NCI-H82 treated with DMSO at 0.1 percent for 48 hours (cell line): ENCODE results near the gene LRP4.
A peak's percentile ranks its signal among the peaks of the same experiment; 100 is the strongest.
"Not testable (repeated sequence)": the region's sequence is repeated elsewhere in the genome, so short reads cannot be mapped to it uniquely, and the experiment has no call there.

Experiments
- DNase-seq: peaks from one replicate; lab custom pipeline; 2025; ENCODE audit not compliant: unreplicated experiment; lab: John Stamatoyannopoulos, UW

Gene LRP4

DNA sequence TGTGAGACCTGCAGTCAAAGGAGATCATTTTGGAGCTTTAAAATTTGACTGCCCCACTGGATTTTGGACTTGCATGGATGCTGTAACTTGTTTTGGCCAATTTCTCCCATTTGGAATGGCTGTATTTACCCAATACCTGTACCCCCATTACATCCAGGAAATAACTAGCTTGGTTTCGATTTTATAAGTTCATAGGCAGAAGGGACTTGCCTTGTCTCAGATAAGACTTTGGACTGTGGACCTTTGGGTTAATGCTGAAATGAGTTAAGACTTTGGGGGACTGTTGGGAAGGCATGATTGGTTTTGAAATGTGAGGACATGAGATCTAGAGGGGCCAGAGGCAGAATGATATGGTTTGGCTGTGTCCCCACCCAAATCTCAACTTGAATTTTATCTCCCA, 10.4 kb upstream of the LRP4 start:
- not testable (repeated sequence) for DNase-seq

DNA sequence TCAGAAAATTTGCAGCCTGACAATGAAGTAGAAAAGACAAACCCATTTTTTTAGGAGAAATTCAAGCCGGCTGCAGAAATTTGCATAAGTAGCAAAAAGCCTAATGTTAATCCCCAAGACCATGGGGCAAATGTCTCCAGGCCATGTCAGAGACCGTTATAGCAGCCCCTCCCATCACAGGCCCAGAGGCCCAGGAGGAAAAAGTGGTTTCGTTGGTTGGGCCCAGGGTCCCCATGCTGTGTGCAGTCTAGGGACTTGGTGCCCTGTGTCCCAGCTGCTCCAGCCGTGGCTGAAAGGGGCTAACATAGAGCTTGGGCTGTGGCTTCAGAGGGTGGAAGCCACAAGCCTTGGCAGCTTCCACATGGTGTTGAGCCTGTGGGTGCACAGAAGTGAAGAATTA, 9.6 kb upstream of the LRP4 start:
- not testable (repeated sequence) for DNase-seq

DNA sequence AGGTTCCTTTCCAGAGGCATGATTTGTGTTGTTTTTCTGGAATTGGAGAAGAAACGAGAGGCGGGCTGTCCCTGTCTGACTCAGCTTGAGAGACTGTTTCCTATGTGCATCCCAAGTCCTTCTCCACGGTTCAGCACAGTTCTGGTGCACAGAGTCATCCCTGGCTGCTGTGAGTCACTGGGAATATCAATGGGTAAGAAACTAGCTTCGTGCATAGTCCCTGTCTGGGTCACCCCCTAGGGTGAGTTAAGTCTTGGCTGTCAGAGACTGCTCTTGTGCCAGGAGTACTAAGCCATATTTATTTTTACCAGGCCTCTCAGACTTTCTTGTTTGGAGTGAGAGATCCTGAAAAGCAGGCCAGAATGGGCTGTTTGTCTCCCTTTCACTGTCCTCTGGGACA, 2.4 kb upstream of the LRP4 start:
- no peak for DNase-seq

DNA sequence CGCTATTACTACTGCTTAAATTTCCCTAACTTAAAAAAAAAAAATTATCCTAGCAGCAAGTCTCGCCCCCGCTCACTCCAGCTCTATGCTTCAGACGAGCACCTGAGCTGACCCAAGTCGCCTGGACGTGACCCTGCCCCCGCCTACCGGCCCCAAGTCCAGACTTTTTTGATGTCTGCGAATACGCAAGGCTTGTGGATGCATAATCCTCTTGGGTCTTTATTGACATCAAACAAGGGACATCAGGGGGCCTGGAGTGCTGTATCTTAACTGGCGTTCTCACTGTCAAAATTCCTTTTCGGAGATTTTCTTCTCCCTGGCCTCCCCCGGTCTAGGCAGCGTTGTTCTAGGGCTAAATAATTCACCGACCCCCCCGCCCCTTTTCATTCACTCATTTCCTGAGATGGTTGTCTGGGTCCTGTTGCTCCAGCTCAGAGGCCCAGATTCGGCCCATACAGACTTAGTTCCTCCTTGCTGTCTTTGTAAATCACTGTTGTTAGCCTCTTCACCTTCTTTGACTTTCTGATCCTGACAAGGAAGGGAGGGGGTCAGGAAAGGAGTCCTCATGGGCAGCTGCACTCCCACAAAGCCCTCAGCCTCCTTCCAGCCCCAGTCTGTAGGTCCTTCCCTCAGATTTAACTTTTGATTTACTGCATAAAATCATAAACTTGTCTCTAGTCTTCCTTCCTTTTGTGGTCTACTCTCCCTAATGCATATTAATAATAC, 601 bp upstream of the LRP4 start:
- no peak for DNase-seq

DNA sequence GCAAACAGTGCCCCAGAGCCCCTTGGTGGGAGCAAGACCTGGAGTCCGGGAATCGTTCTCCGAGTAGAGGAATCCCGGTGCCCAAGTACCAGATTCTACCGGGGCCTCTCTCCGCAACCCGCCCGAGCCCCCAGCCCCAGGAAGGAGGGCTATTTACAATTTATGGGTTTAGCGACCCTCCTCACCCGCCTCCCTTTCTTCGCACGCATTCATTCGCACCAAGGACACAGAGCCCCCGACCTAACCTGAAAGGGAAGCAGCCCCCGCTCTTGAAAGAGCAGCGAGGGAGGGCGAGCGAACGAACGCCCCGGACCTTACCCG, 628 bp downstream of the LRP4 start:
- DNase-seq = no peak

DNA sequence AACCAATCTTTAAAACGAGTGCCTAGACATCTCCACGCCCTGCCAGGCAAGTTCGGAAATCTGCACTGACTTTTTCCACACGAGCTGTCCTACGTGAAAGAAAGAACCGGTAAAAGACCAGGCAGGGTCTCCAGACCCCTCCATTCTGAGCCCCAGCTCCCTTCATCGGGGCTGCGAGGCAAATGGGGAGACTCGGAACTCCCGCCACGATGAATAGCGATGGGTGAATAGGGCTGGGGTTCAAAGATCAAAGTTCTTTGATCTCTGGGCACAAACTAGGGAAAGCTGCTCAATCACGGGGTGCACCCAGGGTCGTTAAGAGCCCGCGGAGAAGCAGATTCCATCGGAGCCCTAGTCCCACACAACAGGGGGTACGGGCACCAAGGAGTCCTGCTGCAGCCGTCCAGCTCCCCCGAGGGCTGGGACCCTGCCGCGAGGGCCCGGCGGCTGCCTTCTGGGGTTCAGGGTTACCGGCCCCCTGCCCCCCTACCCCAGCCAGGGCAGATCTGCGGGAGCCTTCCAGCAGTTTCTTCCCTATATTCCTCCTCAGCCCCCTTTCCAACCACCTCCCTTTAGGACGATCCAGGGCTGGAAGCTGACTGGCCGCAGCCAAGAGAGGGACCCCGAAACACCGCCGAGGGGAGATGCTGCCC, 1.1 kb downstream of the LRP4 start:
- no peak for DNase-seq

DNA sequence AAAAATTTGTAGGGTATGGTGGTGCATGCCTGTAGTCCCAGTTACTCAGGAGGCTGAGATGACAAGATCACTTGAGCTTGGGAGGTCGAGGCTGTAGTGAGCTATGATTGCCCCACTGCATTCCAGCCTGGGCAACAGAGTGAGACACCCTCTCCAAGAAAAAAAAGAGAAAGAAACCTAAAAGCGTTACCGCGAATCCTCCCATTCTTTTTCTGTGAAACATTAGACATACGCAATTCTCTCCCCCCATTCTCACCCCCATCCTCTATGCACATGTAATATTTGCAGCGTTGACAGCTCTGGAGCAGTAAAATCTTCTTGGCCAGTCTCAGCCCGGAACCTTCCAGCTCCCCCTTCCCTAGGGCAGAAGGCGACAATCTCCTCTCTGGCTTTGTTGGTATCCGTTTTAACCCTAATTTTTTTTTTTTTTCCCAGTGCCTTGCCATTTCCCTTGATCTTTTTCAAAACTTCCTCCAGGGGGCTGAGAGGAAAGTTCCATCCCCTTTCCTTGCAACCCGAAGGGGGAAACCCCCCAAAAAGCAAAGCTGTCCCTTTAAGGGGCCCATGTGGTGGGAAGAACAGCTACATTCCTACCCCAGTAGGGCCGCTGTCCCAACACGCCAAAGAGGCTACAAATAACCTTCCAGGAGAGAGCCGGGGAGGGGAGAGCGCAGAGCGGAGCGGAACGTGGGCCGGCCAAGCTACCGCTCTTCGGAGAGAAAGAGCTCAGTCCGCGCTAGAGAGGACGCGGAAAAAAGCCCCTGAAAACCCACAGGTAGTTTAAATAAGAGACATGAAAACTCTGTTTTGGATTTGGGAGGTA, 1.9 kb downstream of the LRP4 start:
- no peak for DNase-seq

DNA sequence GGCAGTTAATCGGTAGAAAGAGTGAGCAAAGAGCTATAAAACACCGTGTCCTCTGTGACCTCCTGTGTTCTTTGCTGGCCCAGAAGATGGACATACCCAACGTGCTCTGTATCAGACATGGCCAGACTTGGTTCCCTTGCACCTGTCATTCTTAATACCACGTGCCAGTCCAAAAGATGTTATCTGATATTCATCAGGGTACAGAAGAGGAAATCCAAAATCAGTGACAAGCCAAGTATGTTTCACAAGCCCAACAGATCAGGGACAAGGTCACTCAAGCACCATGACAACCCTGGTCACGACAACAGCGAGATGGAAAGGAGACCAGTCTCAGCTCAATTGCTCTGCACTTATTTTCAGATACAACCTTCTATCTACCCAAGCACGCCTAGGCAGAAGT, 3.4 kb downstream of the LRP4 start:
- DNase-seq = no peak

DNA sequence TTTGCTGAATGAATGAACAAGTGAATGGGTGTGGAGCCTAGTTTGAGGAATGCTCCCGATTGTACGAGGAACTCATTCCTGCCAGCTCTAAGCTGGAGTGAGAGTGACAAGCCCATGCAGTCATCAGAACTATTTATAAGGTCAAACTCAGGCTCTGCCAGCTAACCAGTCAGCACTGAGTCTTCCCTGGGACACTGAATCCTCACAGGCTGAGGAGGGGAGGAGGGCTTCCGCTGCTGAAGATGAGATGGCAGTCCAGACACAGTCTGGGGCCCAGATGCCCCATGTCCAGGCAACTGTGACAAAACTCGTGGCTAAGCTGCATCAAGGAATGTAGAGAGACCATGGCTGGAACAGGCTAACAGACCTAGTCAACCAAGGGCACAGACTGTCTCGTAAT, 4.0 kb downstream of the LRP4 start:
- DNase-seq = no peak

DNA sequence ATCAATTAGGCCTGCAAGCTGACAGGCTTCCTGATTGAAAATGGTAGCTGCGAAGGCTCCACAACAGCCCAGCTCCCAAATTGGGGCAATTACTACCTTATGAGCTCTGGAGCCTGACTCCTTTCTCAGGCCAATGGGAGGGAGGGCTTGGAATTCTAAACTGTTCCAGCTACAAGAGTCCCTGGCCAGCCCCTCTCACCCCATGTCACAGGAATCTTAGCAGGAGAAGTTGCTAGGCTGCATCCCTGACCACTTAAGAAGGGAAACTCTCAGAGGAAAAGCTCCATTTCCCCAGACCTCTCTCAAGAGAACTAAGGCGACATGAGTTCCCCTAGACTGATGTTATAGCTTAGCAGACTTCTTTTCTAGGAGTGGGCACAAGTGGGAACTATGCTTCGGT, 4.9 kb downstream of the LRP4 start:
- DNase-seq = no peak

DNA sequence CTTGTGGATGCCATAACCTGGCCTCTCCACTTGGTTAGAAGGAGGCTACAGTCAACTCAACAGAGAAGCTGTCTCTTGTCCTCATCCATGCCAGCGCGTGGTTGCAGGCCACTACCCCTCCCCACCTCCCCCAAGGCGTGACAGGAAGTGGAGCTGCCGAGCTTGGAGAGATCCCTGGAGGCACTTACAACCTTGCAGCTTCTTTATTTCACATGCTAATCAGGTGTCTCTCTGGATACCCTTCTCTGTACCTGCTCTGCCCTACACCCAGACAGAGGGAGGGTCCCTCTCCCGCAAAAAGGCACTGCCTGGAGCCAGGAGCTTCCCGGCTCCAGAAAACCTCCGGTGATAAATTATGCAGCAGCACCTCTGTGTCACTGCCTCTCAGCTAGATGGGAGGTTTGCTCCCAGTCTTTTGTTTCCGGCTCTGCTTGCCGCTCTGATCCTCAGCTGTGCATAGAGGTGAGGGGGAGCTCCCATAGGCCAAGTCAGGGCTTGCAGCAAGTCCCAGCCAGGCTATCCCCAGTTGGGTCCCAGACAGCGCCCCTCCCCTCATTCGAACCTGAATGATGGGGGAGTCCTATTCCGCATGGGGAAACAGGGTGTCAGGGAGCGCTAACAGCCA, 5.7 kb downstream of the LRP4 start:
- peak; percentile 5 for DNase-seq

DNA sequence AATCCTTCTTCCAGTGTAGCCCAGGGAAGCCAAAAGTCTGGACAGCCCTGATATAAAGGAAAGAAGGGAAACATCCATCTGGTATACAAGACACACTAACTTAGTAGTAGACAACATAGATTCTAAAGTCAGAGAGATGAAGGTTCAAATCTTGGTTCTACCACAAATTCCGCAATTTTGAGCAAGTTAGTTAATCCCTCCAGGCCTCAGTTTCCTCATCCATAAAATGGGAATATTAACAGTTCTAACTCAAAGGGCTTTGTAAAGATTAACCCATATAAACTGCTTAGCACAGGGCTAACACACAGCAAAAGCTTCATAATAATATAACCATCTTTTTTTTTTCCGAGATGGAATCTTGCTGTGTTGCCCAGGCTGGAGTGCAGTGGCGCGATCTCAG, 10.7 kb downstream of the LRP4 start:
- DNase-seq = no peak

DNA sequence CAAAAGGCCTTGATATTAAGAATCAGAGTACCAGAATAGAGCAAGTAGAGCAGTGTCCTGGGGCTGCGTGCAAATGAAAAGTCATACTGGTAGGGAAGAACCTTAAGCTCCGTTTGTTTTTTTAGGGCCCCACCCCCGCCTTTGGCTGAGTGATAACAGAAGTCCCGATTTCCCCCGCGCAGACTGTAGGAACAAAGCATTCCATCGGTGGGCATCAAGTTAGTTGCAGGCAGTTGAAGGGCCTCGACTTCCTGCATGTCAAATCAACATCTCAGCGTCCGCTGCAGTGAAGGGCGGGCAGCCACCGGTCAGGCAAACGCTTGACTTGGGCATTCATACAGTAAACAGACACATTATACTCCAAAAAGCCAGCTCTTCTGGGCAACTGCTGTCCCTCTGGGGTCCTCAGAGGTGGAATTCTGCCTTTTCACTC, 11.7 kb downstream of the LRP4 start:
- DNase-seq = no peak

DNA sequence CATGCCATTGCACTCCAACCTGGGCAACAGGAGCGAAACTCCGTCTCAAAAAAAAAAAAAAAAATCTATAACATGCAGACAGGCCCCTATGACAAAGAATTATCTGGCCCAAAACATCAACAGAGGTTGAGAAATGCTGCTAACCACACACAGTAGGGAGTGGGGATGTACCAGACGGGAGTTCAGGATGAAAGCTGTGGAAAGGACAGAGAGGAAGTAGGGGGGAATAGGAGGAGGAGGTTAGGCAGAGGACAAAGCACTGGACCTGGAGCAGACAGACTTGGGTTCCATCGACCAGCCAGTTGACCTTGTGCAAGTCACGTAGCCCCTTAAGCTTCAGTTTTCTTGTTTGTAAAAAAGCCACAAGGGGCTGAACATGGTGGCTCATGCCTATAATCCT, 12.5 kb downstream of the LRP4 start:
- no peak for DNase-seq

DNA sequence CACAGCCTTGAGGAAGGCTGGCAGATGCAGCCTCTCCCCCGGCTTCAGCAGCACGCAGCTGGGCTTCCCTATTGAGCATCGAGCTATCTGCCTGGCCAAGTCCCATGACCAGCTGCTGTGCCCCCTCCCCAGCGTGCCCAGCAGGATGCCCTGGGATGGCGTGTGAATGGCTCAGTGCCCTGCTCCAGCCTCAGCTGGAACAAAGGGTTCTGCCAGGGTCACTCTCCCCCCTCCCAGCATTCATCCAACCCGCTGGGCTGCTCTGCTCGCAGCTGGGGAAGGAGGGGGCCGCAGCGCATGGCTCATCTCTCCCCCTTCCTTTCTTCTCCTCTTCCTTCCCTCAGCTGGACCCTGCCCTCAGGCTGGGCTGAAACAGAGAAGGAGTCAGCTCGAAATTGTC, 14.5 kb downstream of the LRP4 start:
- DNase-seq = no peak

DNA sequence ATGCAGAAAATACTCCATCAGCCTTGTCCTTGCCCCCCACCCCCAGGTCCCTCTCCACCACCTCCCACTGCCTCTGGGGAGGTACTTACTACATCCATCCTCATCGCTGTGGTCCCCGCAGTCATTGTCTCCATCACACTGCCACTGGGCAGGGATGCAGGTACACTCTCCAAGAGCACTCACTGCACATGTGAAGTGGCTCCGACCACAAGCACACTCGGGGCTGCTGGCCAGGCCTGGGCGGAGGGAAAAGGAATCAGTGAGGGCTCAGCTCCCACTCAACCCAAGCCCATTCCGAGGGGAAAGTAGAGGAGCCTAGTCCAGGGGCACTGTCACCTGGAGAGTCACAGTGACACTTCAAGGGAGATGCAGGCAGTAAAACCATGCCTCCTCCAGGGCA, 15.7 kb downstream of the LRP4 start:
- no peak for DNase-seq

DNA sequence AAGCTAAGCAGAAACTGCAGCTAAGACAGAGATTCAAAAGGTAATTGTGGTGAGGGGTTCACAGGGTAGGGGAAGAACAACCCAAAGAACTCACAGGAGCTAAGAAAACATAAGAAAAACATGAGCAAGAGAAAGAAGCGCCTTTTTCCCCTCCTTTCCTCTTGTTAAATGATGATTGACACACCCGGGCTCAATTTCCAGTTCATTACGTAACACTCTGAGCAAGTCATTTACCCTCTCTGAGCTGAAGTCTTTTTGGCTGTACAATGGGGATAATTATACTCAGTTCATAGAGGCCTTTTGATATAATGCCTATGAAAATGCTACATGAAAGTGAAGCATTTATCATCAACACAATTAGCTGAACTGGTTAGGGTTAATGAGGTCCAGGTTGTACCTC, 17.2 kb downstream of the LRP4 start:
- no peak for DNase-seq

DNA sequence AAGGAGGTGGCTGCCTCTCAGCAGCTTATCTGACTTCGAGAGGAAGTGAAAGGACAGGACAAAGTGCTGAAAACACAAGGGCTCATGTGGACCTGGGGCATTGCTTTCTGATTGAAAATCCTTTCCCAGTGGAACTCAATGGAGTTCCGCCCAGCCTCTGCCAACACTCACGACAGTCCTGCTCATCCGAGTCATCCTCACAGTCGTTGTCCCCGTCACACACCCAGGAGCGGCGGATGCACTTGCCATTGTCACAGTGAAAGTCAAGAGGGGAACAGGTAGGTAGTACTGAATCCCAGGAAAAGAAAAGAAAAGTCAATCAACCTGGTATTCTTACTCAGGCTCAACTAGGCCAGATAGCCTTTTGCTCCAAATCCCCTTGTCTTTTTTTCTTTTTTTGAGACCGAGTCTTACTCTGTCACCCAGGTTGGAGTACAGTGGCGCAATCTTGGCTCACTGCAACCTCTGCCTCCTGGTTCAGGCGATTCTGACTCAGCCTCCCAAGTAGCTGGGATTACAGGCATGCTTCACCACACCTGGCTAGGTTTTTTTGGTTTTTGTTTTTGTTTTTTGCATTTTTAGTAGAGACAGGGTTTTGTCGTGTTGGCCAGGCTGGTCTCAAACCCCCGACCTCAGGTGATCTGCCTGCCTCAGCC, 18.1 kb downstream of the LRP4 start:
- DNase-seq = no peak

DNA sequence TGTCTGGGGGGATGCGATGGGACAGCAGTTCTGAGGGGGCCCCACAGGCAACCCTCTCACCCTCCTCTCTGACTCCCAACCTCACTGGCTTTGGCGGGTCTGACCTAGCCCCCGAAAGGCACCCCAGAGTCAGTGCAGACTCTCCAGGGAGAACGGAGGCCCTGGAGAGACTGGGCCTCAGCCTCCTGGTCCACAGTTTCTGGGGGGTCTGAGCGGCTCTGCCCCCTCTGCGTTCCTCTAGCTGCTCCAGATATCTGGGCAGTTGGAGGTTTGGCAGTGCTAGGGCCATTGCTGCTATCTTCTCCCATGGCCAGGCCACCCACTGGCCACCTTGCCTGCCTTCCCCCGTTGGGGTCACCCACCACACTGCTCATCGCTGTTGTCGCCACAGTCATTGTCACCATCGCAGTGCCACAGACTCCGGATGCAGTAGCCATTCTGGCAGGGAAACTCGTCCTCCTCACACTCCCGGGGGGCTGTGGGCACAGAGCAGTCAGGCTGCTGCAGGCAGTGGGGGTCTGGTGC, 18.8 kb downstream of the LRP4 start:
- DNase-seq = no peak

DNA sequence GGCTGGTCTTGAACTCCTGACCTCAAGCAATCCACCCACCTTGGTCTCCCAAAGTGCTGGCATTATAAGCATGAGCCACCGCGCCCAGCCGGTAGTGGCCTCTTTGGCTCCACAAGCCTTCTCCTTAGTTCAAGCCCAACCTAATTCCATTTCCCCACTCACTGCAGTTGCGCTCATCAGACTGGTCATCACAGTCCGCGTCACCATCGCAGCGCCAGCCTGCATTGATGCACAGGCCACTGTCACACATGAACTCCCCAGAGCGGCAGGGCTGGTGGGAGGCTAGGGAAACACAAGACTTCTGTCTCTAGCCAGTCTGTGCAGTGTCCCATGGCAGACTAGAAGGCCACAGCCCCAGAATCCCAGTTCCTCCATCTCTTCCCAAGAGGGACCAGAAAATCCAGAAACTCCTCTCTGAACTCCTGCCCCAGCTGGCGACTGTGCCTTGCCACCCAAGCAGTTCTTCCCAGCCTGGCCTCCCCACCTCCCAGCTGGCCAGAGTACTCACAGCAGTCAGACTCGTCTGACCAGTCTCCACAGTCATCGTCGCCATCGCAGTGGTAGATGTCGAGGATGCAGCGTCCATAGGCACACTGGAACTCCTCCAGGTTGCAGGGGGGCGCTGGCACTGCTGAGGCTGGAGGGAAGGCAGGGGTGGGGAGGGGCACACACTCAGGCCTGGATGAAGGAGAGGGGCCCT, 19.8 kb downstream of the LRP4 start:
- no peak for DNase-seq
